GM20000 (cell line): ENCODE data around the gene SEMA5A.

Experiments used
- DNase-seq: peaks from one replicate; pipeline ENCODE4 v3.0.0; 2012; ENCODE audit warnings: low spot score
- TF ChIP-seq, protein P1 (sequence below): IDR thresholded peaks from 2 replicates; pipeline ENCODE4 v1.5.1; 2012; ENCODE audit warnings: mild to moderate bottlenecking, control low read depth; ENCODE audit errors: extremely low read depth, missing control alignments

The SEMA5A gene

DNA sequence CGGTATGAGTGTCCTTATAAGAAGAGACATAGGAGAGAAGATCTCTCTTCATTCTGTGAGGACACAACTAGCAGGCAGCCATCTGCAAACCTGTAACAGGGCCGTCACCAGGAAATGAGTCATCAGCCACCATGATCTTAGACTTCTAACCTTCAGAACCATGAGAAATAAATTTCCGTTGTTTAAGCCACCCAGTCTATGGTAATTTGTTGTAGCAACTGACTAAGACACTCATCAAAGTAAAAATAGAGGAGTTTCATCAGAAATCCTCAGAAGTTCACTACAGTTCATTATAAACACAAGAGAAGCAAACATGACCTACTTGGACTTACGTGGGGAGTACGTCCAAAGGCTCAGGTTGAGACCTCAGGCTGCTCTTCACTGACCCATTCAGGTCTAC is 357.7 kb downstream of the SEMA5A start:
- DNase-seq = no peak

DNA sequence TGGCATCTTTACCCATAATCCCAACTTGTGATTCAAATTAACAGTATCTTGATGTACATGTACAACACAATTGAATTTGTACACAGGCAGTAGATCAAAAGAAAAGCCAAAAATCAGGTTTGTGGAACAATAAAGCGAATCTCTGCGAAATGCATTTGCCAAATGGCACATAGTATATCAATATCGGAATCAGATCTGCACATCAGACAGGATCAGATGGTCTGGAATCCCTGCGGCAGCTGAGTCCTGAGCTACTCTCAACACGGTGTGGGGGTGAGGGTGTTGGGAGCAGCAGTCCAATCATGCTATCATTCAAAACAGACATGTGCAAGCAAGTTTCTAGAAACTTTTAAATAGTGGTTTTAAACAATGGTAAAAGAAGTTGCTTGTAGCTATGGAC is 358.3 kb downstream of the SEMA5A start:
- no peak for DNase-seq
- TF ChIP-seq, protein P1, sequence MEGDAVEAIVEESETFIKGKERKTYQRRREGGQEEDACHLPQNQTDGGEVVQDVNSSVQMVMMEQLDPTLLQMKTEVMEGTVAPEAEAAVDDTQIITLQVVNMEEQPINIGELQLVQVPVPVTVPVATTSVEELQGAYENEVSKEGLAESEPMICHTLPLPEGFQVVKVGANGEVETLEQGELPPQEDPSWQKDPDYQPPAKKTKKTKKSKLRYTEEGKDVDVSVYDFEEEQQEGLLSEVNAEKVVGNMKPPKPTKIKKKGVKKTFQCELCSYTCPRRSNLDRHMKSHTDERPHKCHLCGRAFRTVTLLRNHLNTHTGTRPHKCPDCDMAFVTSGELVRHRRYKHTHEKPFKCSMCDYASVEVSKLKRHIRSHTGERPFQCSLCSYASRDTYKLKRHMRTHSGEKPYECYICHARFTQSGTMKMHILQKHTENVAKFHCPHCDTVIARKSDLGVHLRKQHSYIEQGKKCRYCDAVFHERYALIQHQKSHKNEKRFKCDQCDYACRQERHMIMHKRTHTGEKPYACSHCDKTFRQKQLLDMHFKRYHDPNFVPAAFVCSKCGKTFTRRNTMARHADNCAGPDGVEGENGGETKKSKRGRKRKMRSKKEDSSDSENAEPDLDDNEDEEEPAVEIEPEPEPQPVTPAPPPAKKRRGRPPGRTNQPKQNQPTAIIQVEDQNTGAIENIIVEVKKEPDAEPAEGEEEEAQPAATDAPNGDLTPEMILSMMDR = no peak

More for the DNA sequence above, 357.7 kb downstream of the SEMA5A start:
- TF ChIP-seq, protein P1 = no peak

DNA sequence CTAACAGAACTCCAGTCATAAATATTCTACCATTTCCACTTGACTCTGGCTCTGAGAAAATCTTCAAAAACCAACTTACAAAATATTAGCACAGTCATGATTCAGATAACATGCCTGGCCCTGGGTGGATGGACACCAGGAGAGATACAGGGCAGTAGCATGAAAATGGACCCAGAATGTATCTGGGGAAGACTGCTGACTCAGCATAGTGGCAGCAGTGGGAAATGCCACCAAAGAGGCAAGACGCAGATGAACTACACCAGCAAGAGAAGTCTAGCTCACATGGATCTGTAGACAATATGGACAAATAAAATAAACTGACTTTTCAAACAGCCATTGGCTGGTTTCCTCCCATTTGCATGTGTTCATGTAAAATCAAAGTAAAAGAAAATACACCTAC is 359.8 kb downstream of the SEMA5A start:
- DNase-seq = no peak
- TF ChIP-seq, protein P1 = no peak

DNA sequence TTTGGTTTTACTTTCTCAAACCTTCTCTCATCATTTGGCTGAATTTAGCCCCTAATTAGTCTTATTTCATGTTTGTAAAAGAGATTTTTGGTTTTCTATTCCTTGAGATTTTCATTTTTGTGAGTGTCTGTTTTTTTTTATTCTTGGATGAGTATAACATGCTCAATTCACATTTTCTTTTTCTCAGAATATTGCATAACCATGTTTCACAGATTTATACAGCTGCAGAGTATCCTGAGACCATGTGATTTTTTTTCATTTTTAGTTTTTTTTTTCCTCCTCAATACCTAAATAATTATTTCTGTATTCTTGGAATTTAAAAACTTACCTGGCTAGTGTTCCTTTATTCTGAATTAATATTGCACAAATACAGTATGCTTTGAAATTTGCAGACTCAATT is 361.9 kb downstream of the SEMA5A start:
- TF ChIP-seq, protein P1 = no peak
- no peak for DNase-seq

DNA sequence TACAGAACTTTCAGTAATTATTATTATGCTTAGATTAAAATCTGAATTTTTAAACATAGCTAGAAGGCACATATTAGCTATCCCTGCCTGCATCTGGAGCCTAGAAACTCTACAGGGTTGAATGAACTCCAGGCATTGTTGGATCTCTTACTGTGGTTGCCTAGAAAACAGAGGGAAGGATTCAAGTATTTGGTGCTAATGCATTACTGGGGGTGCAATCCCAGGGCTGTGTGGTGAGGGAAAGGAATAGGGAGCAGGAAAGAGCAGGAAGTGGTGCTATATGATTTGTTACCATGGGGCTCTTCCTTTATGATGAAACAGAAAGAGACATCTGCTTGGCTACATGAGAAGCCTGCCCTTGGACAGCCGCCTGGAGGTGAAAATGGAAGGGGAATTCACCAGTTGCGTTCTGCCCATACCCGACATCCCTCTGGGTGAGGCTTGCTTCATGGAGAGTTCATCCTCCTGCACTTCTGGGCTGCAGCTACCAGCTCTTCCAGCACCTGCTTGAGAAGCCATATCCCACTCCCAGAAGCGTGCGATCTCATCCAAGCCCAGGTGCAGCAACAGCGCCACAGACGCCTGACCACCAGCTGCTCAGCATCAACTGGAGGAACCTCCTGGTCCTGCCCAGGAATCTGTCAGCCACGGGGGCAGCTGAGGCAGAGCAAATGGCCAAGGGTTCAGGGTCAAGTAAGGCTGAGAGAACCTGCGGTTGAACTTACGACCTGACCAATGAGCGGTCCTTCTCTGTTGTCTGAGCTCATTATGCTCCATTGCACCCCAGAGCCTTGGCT is 362.8 kb downstream of the SEMA5A start:
- no peak for DNase-seq
- TF ChIP-seq, protein P1 = no peak

DNA sequence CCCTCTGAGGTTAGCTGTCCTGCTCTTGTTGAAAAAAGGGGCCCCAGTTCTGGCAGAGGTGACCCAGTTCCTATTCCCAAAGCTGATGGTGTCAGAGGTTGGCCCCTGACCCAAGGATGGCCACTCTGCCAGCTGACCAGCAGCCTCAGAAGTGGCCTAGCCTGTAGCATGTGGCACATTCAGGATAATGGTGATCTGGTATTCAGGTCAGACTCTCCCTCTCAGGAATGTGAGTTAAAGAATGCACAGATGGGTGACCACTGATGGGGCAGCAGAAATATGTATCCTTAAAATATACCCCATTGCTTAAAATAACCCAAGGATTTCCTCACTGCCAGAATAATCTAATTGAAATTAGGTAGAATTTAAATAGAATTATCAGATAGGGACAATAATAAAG is 369.2 kb downstream of the SEMA5A start:
- TF ChIP-seq, protein P1 = no peak
- no peak for DNase-seq

DNA sequence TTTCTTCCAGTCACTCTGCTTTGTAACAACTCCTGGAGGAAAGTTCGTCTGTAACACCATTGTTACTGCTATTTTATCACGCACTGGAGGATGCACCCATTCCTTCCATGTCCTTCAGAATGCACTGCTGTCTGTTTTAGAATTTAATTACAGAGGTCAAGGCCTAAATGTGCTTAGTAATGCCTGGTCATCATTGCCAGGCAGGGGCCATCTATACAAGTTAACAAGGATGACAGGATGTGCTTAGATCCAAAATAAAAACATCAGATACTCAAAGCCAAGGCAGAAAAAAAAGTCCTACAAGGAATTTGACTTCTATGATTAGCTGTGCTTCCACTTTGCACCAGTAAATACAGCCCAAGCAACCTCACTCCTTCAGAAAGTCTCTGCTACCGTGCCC is 371.4 kb downstream of the SEMA5A start:
- TF ChIP-seq, protein P1 = no peak
- no peak for DNase-seq
